ENCODE measurements around the gene HOXA5. TPM values are rescaled to one million over a fixed set of nuclear protein-coding genes. Genes with fewer than 3 reads are reported as not detected.

The HOXA5 gene
- total RNA-seq, 2 experiments from 2014 or later: 3.4 to 7.4 TPM

DNA sequence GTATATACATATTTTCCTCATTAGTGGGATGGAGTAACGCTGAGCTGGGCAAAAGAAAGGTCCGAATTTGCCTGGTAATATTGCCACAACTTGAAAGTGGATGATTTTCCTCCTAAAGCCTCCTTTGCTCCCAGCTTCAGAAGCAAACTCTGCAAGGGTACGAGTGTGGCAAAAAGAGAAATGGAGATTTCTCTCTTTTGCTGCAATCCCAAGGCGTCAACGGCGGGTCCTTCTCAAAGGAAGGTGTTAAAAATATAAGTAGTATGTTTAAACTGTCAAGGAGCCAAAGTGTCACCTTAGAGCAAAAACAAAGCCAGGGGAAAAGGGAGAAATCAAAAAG, 28.6 kb downstream of the HOXA5 start:
- H3K79me2 ChIP-seq (ENCODE audit: insufficient read depth, low read depth, low read length): no peaks in the 10 kb centered on the region
- no peak overlapping the region for H3K4me2 ChIP-seq (ENCODE audit: low read length)
- CTCF ChIA-PET (ENCODE audit: unreplicated experiment): no interaction called here

DNA sequence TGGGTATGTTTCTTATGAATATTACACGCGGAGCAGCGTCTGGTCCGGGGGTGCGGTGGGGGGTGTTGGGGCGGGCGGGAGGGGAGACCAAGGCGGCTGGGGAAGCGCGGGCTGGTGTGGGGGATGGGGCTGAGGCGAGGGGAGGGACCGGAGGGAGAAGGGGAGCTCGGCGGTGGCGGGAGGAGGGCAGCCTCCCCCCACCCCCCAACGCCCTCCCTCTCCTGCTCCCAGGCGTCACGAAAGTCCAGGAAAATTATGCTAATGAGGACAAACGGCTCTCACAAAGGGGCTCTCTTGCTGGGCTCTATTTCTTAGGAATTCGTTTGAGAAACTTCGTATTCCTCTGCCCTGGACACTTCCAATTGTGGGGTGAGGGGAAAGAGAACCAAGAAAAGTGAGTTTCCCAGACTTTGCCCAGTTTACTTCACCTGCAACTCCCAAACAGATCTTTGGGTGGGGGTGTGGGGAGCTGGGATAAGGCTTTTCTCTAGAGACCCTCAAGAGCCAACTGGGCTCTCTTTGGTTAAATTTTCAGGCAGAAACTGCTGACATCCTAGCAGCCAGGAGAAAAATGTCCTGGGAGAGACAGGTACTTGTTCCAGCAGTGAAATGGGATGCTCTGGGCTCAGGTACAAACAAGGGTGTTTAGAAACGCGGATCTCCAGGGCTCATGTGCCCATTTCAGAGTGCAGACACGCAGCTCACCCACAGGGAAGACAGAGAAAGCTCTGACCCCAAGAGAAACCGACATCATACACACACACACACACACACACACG, 29.3 kb downstream of the HOXA5 start:
- H3K4me1 ChIP-seq (ENCODE audit: insufficient read depth, low read length, poor library complexity, severe bottlenecking): no peaks in the 10 kb centered on the region
- H3K9me2 ChIP-seq (ENCODE audit: insufficient read depth, low read length): no peaks in the 10 kb centered on the region
- no peak overlapping the region for H3K27ac ChIP-seq (ENCODE audit: low read depth, low read length, poor library complexity, severe bottlenecking)
- H4K20me1 ChIP-seq (ENCODE audit: insufficient read depth, low read length): no peaks in the 10 kb centered on the region
- no peaks in the 10 kb centered on the region for H3K36me3 ChIP-seq (ENCODE audit: insufficient read depth, low read length)
- CTCF ChIA-PET (ENCODE audit: unreplicated experiment): no interaction called here
- no peaks in the 10 kb centered on the region for H3K9me3 ChIP-seq (ENCODE audit: low read length)
- no peak overlapping the region for H2AFZ ChIP-seq (ENCODE audit: low read length)
- H3K4me3 ChIP-seq (ENCODE audit: low read depth, low read length, poor library complexity, severe bottlenecking): no peak overlapping the region
- intact Hi-C loops (cut with micrococcal nuclease; ENCODE audit: unreplicated experiment): no loop called here
- no peak overlapping the region for H3K4me2 ChIP-seq (ENCODE audit: low read length)
- no TSS peak for BruUV-seq (replicated peaks)
- DNase-seq (ENCODE audit: low spot score): no peak
- H3K79me2 ChIP-seq (ENCODE audit: insufficient read depth, low read depth, low read length): no peaks in the 10 kb centered on the region
- TF ChIP-seq, protein P1, sequence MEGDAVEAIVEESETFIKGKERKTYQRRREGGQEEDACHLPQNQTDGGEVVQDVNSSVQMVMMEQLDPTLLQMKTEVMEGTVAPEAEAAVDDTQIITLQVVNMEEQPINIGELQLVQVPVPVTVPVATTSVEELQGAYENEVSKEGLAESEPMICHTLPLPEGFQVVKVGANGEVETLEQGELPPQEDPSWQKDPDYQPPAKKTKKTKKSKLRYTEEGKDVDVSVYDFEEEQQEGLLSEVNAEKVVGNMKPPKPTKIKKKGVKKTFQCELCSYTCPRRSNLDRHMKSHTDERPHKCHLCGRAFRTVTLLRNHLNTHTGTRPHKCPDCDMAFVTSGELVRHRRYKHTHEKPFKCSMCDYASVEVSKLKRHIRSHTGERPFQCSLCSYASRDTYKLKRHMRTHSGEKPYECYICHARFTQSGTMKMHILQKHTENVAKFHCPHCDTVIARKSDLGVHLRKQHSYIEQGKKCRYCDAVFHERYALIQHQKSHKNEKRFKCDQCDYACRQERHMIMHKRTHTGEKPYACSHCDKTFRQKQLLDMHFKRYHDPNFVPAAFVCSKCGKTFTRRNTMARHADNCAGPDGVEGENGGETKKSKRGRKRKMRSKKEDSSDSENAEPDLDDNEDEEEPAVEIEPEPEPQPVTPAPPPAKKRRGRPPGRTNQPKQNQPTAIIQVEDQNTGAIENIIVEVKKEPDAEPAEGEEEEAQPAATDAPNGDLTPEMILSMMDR (conservative IDR thresholded peaks at IDR 0.05; ENCODE audit: low read length): no peak
- no peak for TF ChIP-seq EZH2phosphoT487 (IDR thresholded peaks at IDR 0.05; ENCODE audit: borderline replicate concordance, low read depth, low read length)
- POLR2A ChIA-PET: no interaction called here

More for the DNA sequence above, 28.6 kb downstream of the HOXA5 start:
- TF ChIP-seq, protein P1 (conservative IDR thresholded peaks at IDR 0.05; ENCODE audit: low read length): no peak
- TF ChIP-seq EZH2phosphoT487 (IDR thresholded peaks at IDR 0.05; ENCODE audit: borderline replicate concordance, low read depth, low read length): no peak
- Histone ChIP-seq H3K4me3 (ENCODE audit: low read depth, low read length, poor library complexity, severe bottlenecking) (no peak overlapping the region), H3K4me1 (ENCODE audit: insufficient read depth, low read length, poor library complexity, severe bottlenecking) (no peaks in the 10 kb centered on the region), H3K36me3 (ENCODE audit: insufficient read depth, low read length) (no peaks in the 10 kb centered on the region), H3K27ac (ENCODE audit: low read depth, low read length, poor library complexity, severe bottlenecking) (no peak overlapping the region), H3K9me3 (ENCODE audit: low read length) (no peaks in the 10 kb centered on the region), H2AFZ (ENCODE audit: low read length) (no peak overlapping the region), H4K20me1 (ENCODE audit: insufficient read depth, low read length) (no peaks in the 10 kb centered on the region), H3K9me2 (ENCODE audit: insufficient read depth, low read length) (no peaks in the 10 kb centered on the region)
- intact Hi-C loops (cut with micrococcal nuclease; ENCODE audit: unreplicated experiment): no loop called here
- DNase-seq (ENCODE audit: low spot score): no peak
- POLR2A ChIA-PET: no interaction called here
- no TSS peak for BruUV-seq (replicated peaks)

Measured in OCI-LY7 (cell line).